GM12873 (cell line): ENCODE results near the gene SHF.

ENCODE experiments used
- TF ChIP-seq, protein P1 (sequence below): IDR thresholded peaks from 2 replicates; pipeline ENCODE4 v1.5.1; 2012; ENCODE audit warnings: low read depth, mild to moderate bottlenecking, moderate library complexity, low read length, control low read depth; ENCODE audit not compliant: insufficient read depth; ENCODE audit errors: missing control alignments

SHF gene

GRCh38 chr15:45134682-45135604, 52.8 kb downstream of the SHF start:
- TF ChIP-seq, protein P1, sequence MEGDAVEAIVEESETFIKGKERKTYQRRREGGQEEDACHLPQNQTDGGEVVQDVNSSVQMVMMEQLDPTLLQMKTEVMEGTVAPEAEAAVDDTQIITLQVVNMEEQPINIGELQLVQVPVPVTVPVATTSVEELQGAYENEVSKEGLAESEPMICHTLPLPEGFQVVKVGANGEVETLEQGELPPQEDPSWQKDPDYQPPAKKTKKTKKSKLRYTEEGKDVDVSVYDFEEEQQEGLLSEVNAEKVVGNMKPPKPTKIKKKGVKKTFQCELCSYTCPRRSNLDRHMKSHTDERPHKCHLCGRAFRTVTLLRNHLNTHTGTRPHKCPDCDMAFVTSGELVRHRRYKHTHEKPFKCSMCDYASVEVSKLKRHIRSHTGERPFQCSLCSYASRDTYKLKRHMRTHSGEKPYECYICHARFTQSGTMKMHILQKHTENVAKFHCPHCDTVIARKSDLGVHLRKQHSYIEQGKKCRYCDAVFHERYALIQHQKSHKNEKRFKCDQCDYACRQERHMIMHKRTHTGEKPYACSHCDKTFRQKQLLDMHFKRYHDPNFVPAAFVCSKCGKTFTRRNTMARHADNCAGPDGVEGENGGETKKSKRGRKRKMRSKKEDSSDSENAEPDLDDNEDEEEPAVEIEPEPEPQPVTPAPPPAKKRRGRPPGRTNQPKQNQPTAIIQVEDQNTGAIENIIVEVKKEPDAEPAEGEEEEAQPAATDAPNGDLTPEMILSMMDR, result no peak

DNA sequence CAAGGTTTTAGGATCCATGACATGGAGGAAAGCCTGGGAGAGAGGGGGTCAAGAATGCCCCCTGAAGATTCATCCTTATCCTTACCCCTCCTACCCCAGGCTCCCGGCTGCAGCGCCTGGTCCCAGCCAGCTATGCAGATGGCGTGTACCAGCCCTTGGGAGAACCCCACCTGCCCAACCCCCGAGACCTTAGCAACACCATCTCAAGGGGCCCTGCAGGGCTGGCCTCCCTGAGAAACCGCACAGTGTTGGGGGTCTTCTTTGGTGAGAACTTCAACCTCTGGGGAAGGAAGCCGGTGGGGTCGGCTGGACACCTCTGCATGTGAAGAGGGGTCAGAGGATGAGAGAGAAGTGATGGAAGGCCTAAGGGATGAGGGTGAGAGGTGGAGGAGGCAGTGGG, 53.7 kb downstream of the SHF start:
- TF ChIP-seq, protein P1, result no peak

GRCh38 chr15:45133561-45133920, 54.2 kb downstream of the SHF start:
- TF ChIP-seq, protein P1, result no peak

DNA sequence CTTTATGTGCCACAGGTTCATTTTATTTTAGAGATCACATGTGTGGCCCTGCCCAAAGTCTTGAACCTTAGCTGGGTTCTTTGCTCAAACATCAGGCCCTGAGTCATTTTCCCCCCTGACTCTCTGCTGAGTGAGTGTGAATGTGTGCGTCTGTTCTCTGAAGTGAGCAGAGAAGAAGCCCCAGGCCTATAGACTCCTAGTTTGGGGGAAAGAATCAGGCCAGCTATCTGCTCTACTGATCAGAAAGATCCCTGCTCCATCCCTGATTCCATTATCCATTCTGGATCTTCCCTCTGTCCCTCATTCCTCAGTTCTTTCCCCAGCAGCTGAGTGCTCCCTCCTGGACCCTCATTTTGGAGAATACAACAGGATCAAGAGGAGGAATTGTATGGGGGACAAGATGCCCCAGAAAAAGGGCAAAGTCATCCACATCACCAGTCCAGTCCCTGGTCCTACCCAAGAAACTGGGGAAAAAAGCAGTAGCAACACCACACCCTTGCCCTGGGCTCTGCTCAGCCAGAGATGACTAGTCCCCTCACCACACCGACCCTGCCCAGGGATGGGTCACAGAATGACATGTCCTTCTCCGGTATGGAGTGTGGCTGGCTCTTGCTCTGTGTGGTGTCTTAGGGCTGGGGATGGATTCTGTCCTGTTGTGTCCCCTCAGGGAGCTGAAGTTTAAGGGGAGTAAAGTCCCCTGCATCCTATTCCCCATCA, 54.8 kb downstream of the SHF start:
- TF ChIP-seq, protein P1, result no peak

GRCh38 chr15:45131510-45131909, 56.3 kb downstream of the SHF start:
- TF ChIP-seq, protein P1, result no peak

DNA sequence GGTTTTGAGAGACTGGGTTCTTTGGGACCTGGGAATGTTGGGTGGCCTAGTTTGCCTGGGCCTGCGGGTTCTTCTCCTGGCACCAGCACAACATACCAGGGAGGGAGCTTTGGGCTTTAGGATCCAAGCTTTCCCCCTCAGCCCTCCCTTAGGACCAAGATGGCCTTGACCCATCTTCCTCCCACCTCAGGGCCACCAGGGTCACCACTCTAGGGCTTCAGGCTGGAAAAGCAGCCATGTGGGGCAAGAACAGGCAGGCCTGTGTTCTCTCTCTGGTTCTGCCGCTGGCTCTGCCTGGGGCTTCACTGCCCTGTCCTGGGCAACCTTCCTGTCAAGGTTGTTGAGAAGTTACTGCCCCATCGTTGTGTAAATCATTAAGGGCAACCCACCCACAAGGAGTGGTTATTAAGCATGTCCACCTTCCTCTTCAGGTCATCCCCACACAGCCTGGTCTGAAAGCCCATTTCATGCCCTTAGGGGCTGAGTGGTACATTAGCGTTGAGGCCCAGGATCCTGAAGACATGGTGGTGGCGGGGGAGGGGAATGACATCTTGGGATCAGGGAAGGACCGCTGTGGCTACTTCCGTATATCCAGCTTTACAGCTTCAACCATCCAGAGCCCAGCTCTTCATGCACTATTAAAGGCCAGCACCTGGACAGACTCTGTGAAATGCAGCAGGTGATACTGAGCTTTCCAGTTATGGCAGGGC, 57.3 kb downstream of the SHF start:
- TF ChIP-seq, protein P1, result no peak

DNA sequence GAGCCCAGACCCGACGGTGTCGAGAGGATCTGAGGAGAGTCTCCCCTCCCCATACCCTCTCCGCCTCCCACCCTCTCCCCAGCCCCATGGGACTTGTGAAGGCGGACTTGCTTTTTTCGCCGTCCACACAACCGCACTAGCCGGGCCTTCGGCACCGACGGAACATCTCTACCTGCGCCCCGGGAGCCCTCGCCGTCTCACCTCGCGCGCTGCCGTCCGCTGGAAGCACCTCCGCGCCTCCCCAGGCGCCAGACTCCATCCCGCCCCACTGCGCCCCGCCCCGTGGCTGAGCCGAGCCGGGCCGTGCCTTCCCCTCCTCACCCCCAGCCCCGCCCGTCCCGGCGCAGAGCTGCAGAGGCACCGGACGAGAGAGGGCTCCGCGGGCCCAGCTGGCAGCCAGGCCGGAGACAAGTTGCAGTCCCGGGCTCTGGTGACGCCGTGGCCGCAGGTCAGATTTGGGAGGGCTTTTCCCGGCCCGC, 58.1 kb downstream of the SHF start, which contains the start of the genes DUOX1 and DUOXA1:
TSS of gene DUOX1 (plus strand) at position 344 of the 479 bp plus-strand sequence. CDS start 1,973 bp downstream, outside the sequence.
TSS of gene DUOXA1 (minus strand) at position 229 of the 479 bp plus-strand sequence. CDS start 6,865 bp downstream, outside the sequence.
- TF ChIP-seq, protein P1, result no peak
